SU-DHL-6 (cell line): ENCODE data around the gene RABGAP1.

Experiments used
- H2AFZ ChIP-seq: fragments of 200-600 bp; sonication (generic); 2 replicates; pipeline ENCODE4 v1.6.1; 2014; ENCODE audit warnings: low read depth, mild to moderate bottlenecking, moderate library complexity, mixed read lengths, antibody characterized with exemption, low read length; ENCODE audit not compliant: severe bottlenecking
- H3F3A ChIP-seq: fragments of 200-600 bp; shearing (Covaris generic); 2 replicates; pipeline ENCODE4 v1.6.0; 2016; ENCODE audit warnings: antibody characterized with exemption, mild to moderate bottlenecking; ENCODE audit not compliant: insufficient read depth
- H3K27ac ChIP-seq: fragments of 200-600 bp; sonication (generic); 2 replicates; pipeline ENCODE4 v1.5.1; 2016; ENCODE audit warnings: low read depth, mild to moderate bottlenecking, low read length, moderate library complexity, mixed read lengths
- H3K27me3 ChIP-seq: fragments of 200-600 bp; sonication (generic), shearing (Covaris generic); 2 replicates; pipeline ENCODE4 v1.6.0; 2014; ENCODE audit warnings: mild to moderate bottlenecking, low read length
- H3K36me3 ChIP-seq: fragments of 200-600 bp; sonication (generic); 2 replicates; pipeline ENCODE4 v1.6.1; 2014; ENCODE audit warnings: mild to moderate bottlenecking, low read length, mixed read lengths
- H3K4me2 ChIP-seq: fragments of 300-600, 200-600 bp; shearing (Covaris generic), sonication (generic); 2 replicates; pipeline ENCODE4 v1.6.0; 2014; ENCODE audit warnings: low read length, low read depth, mild to moderate bottlenecking; ENCODE audit not compliant: poor library complexity, severe bottlenecking
- H3K4me3 ChIP-seq: fragments of 200-600 bp; sonication (generic); 2 replicates; pipeline ENCODE4 v1.5.1; 2014; ENCODE audit warnings: antibody characterized with exemption, low read length, mild to moderate bottlenecking, mixed read lengths; ENCODE audit not compliant: insufficient read depth, poor library complexity, severe bottlenecking
- H3K79me2 ChIP-seq: fragments of 200-600 bp; sonication (generic); 2 replicates; pipeline ENCODE4 v1.6.1; 2014; ENCODE audit warnings: mild to moderate bottlenecking, low read length, moderate library complexity; ENCODE audit not compliant: insufficient read depth
- H3K9ac ChIP-seq: fragments of 200-600 bp; sonication (generic); 2 replicates; pipeline ENCODE4 v1.7.0; 2014; ENCODE audit warnings: mild to moderate bottlenecking, low read length
- H3K9me2 ChIP-seq: fragments of 200-600 bp; sonication (generic); replicated peaks from 2 replicates; pipeline ENCODE4 v1.6.1; 2014; ENCODE audit warnings: low read length; ENCODE audit not compliant: insufficient read depth
- H3K9me3 ChIP-seq: fragments of 200-600 bp; sonication (generic); 2 replicates; pipeline ENCODE4 v1.6.1; 2014; ENCODE audit warnings: low read length, mixed read lengths; ENCODE audit not compliant: insufficient read depth
- H4K20me1 ChIP-seq: fragments of 200-600 bp; sonication (generic); 2 replicates; pipeline ENCODE4 v1.6.1; 2014; ENCODE audit warnings: low read depth, mild to moderate bottlenecking, antibody characterized with exemption, low read length, moderate library complexity, mixed read lengths
- EZH2phosphoT487 ChIP-seq: fragments of 200-600 bp; sonication (generic), shearing (Covaris generic); conservative IDR thresholded peaks from 2 replicates; pipeline ENCODE4 v1.6.1; 2018; ENCODE audit warnings: mild to moderate bottlenecking, antibody characterized with exemption, low read length, moderate library complexity, mixed read lengths
- TF ChIP-seq, protein P1 (sequence below): fragments of 200-600 bp; sonication (generic); IDR thresholded peaks from one replicate; pipeline ENCODE4 v1.5.1; 2017; ENCODE audit warnings: antibody characterized with exemption, mild to moderate bottlenecking, low read length, moderate library complexity; ENCODE audit not compliant: insufficient read depth, poor library complexity, severe bottlenecking

The RABGAP1 gene

DNA sequence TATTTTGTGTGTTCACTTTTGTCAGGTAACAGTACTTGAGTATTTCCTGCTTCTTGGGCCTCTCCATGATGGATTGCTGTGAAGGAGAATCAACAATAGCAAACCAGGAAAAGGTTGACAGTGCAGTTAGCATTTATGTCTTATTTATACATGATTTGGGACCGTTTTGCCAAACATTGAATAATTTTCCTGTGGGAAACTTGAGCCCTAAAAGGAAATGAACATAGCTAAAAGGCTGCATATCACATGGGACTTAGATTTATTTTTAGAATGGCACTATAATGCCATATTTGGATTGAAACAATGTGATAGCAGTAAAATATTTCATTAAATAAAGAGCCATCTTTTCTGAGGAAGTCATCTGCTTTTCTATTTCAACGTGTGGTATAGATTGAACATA, 107.9 kb downstream of the RABGAP1 start:
- 0 out of 2 replicates have a peak, but pooled peaks cover 9% of the 10 kb centered on the region for H3K36me3 ChIP-seq
- no peaks in the 10 kb centered on the region for H4K20me1 ChIP-seq
- H3K9me3 ChIP-seq = no peaks in the 10 kb centered on the region
- no peak overlapping the region for H3K27ac ChIP-seq
- H3K9me2 ChIP-seq = no peaks in the 10 kb centered on the region
- TF ChIP-seq, protein P1, sequence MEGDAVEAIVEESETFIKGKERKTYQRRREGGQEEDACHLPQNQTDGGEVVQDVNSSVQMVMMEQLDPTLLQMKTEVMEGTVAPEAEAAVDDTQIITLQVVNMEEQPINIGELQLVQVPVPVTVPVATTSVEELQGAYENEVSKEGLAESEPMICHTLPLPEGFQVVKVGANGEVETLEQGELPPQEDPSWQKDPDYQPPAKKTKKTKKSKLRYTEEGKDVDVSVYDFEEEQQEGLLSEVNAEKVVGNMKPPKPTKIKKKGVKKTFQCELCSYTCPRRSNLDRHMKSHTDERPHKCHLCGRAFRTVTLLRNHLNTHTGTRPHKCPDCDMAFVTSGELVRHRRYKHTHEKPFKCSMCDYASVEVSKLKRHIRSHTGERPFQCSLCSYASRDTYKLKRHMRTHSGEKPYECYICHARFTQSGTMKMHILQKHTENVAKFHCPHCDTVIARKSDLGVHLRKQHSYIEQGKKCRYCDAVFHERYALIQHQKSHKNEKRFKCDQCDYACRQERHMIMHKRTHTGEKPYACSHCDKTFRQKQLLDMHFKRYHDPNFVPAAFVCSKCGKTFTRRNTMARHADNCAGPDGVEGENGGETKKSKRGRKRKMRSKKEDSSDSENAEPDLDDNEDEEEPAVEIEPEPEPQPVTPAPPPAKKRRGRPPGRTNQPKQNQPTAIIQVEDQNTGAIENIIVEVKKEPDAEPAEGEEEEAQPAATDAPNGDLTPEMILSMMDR = no peak
- no peak for TF ChIP-seq EZH2phosphoT487
- H3K79me2 ChIP-seq = no peaks in the 10 kb centered on the region
- no peak overlapping the region for H3K4me2 ChIP-seq
- H3F3A ChIP-seq = 0 out of 2 replicates have a peak, but pooled peaks cover 3% of the 10 kb centered on the region
- H3K27me3 ChIP-seq = no peaks in the 10 kb centered on the region
- no peak overlapping the region for H2AFZ ChIP-seq
- H3K9ac ChIP-seq = no peak overlapping the region
- H3K4me3 ChIP-seq = no peak overlapping the region

DNA sequence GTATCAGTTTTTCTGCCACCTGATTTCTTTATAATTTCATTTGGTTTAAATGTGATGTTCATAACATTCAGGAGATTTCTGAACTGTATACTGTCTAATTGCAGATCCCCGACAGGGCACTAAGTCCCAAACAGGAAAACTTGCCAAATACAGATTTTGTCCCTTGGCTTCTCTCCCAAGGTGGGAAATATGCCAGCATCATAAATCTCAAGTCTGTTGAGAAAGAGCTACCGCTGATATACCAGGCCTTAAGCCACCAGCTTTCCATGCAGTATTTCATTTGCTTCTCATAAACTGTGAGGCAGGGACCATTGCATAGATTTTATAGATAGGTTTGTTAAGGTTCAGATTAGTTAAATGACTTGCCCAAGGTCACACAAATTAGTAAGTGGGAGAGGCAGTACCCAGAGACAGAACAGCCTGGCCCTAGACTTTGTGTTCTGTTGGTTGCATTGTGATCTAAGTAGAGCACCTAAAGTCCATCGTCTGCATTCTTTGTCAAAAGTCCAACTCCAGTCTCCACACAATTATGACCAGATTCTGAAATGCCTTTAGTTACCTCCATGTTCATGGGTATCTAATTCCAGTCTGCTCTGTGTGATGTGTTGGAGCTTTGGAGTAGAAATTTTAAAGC, 108.9 kb downstream of the RABGAP1 start:
- no peaks in the 10 kb centered on the region for H3K9me3 ChIP-seq
- no peaks in the 10 kb centered on the region for H3K9me2 ChIP-seq
- no peaks in the 10 kb centered on the region for H4K20me1 ChIP-seq
- H2AFZ ChIP-seq = no peak overlapping the region
- H3K9ac ChIP-seq = no peak overlapping the region
- 0 out of 2 replicates have a peak, but pooled peaks cover 9% of the 10 kb centered on the region for H3K36me3 ChIP-seq
- no peaks in the 10 kb centered on the region for H3K27me3 ChIP-seq
- no peak overlapping the region for H3K4me3 ChIP-seq
- H3K27ac ChIP-seq = no peak overlapping the region
- no peak overlapping the region for H3K4me2 ChIP-seq
- no peaks in the 10 kb centered on the region for H3K79me2 ChIP-seq
- TF ChIP-seq, protein P1 = no peak
- no peak for TF ChIP-seq EZH2phosphoT487
- 0 out of 2 replicates have a peak, but pooled peaks cover 3% of the 10 kb centered on the region for H3F3A ChIP-seq

DNA sequence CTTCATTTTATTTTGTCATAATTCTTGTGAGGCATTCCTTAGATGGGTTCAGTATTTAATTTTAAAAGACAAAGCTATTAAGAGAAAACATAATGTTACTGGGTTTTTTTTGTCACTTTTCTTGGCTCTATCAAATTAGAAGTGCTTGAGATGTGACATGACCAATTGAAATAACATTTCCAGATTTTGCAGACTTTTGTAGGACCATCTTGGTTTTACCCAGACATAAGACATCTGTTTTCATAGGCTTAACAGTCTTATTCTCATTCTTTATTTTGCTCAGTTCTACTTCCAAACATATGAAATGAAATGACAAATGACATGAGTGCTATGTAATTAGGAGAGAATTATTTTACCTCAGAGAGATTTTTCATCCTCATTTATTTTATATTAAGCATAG, 112.2 kb downstream of the RABGAP1 start:
- H3K9ac ChIP-seq = no peak overlapping the region
- H3K36me3 ChIP-seq = 0 out of 2 replicates have a peak, but pooled peaks cover 12% of the 10 kb centered on the region
- H4K20me1 ChIP-seq = no peaks in the 10 kb centered on the region
- no peak overlapping the region for H3K4me2 ChIP-seq
- no peaks in the 10 kb centered on the region for H3K9me2 ChIP-seq
- H3K79me2 ChIP-seq = no peaks in the 10 kb centered on the region
- no peak overlapping the region for H2AFZ ChIP-seq
- no peak overlapping the region for H3K4me3 ChIP-seq
- TF ChIP-seq, protein P1 = no peak
- TF ChIP-seq EZH2phosphoT487 = no peak
- H3F3A ChIP-seq = no peaks in the 10 kb centered on the region
- H3K9me3 ChIP-seq = no peaks in the 10 kb centered on the region
- H3K27ac ChIP-seq = no peak overlapping the region
- H3K27me3 ChIP-seq = no peaks in the 10 kb centered on the region
